Nephron progenitor cell (in vitro differentiated cells): ENCODE data around the gene EIF2S2.
"Not testable (repeated sequence)": the region's sequence is repeated elsewhere in the genome, so short reads cannot be mapped to it uniquely, and the experiment has no call there.

Experiments used
- DNase-seq: peaks from one replicate; pipeline ENCODE4 v3.0.0; 2021
- H3K27ac Mint-ChIP-seq: 2 replicates; pipeline ENCODE4 v1.8.0; 2021; ENCODE audit warnings: mild to moderate bottlenecking, moderate library complexity, mixed read lengths
- H3K27me3 Mint-ChIP-seq: 2 replicates; pipeline ENCODE4 v1.8.0; 2021; ENCODE audit warnings: mild to moderate bottlenecking, low read depth, mixed read lengths; ENCODE audit not compliant: poor library complexity
- H3K36me3 Mint-ChIP-seq: 2 replicates; pipeline ENCODE4 v1.8.0; 2021; ENCODE audit warnings: low read depth, mixed read lengths
- H3K4me1 Mint-ChIP-seq: 2 replicates; pipeline ENCODE4 v1.8.0; 2021; ENCODE audit warnings: mixed read lengths
- H3K4me3 Mint-ChIP-seq: 2 replicates; pipeline ENCODE4 v1.8.0; 2021; ENCODE audit warnings: mild to moderate bottlenecking, moderate library complexity, mixed read lengths
- H3K9me3 Mint-ChIP-seq: 2 replicates; pipeline ENCODE4 v1.8.0; 2021; ENCODE audit warnings: mild to moderate bottlenecking, moderate library complexity, mixed read lengths
- TF ChIP-seq, protein P1 (sequence below): fragments of 200-600 bp; sonication (generic); IDR thresholded peaks from 2 replicates; pipeline ENCODE4 v1.5.0; 2021; ENCODE audit warnings: antibody characterized with exemption

EIF2S2 gene

DNA sequence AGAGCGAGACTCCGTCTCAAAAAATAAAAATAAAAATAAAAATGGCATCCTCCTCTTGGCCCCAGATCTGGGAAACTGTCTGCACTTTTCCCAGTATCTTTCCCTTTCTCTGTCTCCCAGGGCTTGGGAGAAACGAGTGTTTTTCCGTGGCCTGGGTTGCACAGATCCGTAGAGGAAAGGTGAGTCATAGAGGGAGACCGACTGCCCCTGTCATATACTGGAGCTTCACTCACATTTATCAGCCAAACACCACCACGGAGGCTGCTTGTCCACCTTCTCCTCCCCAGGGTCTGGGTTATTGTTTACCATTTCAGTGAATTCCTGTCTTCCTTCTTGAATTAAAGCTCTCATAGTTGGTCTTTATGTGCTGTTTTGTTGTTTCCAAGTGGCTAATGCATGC is 31.9 kb upstream of the EIF2S2 start:
- TF ChIP-seq, protein P1, sequence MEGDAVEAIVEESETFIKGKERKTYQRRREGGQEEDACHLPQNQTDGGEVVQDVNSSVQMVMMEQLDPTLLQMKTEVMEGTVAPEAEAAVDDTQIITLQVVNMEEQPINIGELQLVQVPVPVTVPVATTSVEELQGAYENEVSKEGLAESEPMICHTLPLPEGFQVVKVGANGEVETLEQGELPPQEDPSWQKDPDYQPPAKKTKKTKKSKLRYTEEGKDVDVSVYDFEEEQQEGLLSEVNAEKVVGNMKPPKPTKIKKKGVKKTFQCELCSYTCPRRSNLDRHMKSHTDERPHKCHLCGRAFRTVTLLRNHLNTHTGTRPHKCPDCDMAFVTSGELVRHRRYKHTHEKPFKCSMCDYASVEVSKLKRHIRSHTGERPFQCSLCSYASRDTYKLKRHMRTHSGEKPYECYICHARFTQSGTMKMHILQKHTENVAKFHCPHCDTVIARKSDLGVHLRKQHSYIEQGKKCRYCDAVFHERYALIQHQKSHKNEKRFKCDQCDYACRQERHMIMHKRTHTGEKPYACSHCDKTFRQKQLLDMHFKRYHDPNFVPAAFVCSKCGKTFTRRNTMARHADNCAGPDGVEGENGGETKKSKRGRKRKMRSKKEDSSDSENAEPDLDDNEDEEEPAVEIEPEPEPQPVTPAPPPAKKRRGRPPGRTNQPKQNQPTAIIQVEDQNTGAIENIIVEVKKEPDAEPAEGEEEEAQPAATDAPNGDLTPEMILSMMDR = no peak

DNA sequence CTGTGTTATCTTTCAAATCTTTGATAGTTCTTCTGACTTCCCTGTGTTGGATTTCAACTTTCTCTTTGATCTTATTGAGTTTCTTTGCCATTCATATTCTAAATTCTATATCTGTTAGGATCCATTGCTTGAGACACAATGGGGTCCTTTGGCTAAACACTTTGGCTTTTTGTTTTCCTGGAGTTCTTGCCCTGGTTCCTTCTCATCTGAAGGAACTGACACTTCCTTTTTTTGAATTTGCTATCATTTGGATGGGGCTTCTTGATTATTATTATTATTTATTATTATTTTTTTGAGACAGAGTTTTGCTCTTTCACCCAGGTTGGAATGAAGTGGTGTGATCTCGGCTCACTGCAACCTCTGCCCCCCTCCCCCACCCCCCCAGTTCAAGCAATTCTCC is 30.1 kb upstream of the EIF2S2 start:
- DNase-seq = no peak
- H3K9me3 Mint-ChIP-seq = no peaks in the 10 kb centered on the region
- H3K4me1 Mint-ChIP-seq = peaks cover 9% of the 10 kb centered on the region
- peaks cover 4% of the 10 kb centered on the region for H3K27me3 Mint-ChIP-seq
- H3K27ac Mint-ChIP-seq = no peak overlapping the region
- no peaks in the 10 kb centered on the region for H3K36me3 Mint-ChIP-seq
- TF ChIP-seq, protein P1 = no peak
- H3K4me3 Mint-ChIP-seq = no peak overlapping the region

More for the DNA sequence above, 31.9 kb upstream of the EIF2S2 start:
- Mint-ChIP-seq H3K4me1 (peaks cover 9% of the 10 kb centered on the region), H3K27ac (peak overlapping the region; percentile 52), H3K36me3 (no peaks in the 10 kb centered on the region), H3K4me3 (no peak overlapping the region), H3K9me3 (no peaks in the 10 kb centered on the region), H3K27me3 (peaks cover 4% of the 10 kb centered on the region)
- DNase-seq = no peak

DNA sequence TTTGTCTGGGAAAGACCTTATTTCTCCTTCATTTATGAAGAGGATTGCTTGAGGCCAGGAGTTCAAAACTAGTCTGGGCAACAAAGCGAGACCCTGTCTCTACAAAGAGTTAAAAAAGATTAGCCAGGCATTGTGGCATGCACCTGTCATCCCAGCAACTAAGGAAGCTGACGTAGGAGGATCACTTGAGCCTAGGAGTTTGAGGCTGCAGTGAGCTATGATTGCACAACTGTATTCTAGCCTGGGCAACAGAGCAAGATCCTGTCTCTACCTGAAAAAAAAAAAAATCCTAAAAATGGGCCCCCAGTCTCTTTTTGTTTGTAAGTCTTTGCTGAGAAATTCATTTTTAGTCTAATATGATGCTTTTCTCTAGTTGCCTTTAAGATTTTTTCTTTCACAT is 29.2 kb upstream of the EIF2S2 start:
- H3K36me3 Mint-ChIP-seq = no peaks in the 10 kb centered on the region
- peaks cover 9% of the 10 kb centered on the region for H3K4me1 Mint-ChIP-seq
- H3K4me3 Mint-ChIP-seq = no peak overlapping the region
- peaks cover 3% of the 10 kb centered on the region for H3K9me3 Mint-ChIP-seq
- H3K27me3 Mint-ChIP-seq = peaks cover 4% of the 10 kb centered on the region
- TF ChIP-seq, protein P1 = no peak
- no peak overlapping the region for H3K27ac Mint-ChIP-seq
- no peak for DNase-seq

DNA sequence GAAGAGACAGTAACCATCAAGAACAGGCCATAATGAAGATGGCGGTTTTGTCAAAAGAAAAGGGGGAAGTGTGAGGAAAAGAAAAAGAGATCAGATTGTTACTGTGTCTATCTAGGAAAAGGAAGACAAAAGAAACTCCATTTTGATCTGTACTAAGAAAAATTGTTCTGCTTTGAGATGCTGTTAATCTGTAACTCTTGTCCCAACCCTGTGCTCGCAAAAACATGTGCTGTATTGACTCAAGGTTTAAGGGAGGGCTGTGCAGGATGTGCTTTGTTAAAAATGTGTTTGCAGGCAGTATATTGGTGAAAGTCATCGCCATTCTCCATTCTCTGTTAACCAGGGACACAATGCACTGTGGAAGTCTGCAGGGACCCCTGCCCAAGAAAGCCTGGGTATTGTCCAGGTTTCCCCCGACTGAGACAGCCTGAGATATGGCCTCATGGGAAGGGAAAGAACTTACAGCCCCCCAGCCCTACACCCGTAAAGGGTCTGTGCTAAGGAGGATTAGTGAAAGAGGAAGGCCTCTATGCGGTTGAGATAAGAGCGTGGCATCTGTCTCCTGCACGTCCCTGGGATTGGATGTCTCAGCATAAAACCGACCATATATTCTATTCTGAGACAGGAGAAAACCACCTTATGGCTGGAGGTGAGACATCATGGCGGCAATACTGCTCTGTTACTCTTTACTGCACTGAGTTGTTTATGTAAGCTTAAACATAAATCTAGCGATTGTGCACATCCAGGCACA is 23.7 kb upstream of the EIF2S2 start:
- not testable (repeated sequence) for H3K4me1 Mint-ChIP-seq, H3K4me3 Mint-ChIP-seq, DNase-seq, H3K27ac Mint-ChIP-seq, H3K36me3 Mint-ChIP-seq
- peaks cover 27% of the 10 kb centered on the region for H3K9me3 Mint-ChIP-seq
- peaks cover 11% of the 10 kb centered on the region for H3K27me3 Mint-ChIP-seq

DNA sequence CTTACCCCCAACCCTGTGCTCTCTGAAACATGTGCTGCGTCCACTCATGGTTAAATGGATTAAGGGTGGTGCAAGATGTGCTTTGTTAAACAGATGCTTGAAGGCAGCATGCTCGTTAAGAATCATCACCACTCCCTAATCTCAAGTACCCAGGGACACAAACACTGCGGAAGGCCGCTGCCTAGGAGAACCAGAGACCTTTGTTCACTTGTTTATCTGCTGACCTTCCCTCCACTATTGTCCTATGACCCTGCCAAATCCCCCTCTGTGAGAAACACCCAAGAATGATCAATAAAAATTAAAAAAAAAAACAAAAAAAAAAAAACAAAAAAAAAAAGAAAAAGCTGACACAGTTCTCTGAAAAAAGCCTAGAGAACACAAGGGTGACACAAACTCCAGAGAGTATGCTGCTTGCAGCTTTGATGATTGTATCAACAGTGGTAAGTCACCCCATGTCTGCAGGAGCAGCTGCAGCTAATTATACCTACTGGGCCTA is 21.4 kb upstream of the EIF2S2 start:
- not testable (repeated sequence) for DNase-seq, H3K4me1 Mint-ChIP-seq, H3K27ac Mint-ChIP-seq, H3K4me3 Mint-ChIP-seq, H3K36me3 Mint-ChIP-seq
- H3K9me3 Mint-ChIP-seq = peaks cover 27% of the 10 kb centered on the region
- H3K27me3 Mint-ChIP-seq = peaks cover 16% of the 10 kb centered on the region

DNA sequence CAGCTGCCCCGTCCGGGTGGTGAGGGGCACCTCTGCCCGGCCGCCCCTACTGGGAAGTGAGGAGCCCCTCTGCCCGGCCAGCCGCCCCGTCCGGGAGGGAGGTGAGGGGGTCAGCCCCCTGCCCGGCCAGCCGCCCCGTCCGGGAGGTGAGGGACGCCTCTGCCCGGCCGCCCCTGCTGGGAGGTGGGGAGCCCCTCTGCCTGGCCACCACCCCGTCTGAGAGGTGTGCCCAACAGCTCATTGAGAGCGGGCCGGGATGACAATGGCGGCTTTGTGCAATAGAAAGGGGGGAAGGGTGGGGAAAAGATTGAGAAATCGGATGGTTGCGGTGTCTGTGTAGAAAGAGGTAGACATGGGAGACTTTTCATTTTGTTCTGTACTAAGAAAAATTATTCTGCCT is 20.9 kb upstream of the EIF2S2 start:
- H3K36me3 Mint-ChIP-seq, H3K4me3 Mint-ChIP-seq, H3K4me1 Mint-ChIP-seq, H3K27ac Mint-ChIP-seq, DNase-seq: not testable (repeated sequence)
- H3K9me3 Mint-ChIP-seq = peaks cover 27% of the 10 kb centered on the region
- H3K27me3 Mint-ChIP-seq = peaks cover 21% of the 10 kb centered on the region

DNA sequence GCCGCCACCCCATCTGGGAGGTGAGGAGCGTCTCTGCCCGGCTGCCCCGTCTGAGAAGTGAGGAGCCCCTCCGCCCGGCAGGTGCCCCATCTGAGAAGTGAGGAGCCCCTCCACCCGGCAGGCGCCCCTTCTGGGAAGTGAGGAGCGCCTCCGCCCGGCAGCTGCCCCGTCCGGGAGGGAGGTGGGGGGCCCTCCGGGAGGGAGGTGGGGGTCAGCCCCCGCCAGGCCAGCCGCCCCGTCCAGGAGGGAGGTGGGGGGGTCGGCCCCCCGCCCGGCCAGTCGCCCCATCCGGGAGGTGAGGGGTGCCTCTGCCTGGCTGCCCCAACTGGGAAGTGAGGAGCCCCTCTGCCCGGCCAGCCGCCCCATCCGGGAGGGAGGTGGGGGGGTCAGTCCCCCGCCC is 20.4 kb upstream of the EIF2S2 start:
- not testable (repeated sequence) for H3K27ac Mint-ChIP-seq, H3K4me3 Mint-ChIP-seq, H3K36me3 Mint-ChIP-seq, H3K4me1 Mint-ChIP-seq, DNase-seq
- Mint-ChIP-seq H3K9me3 (peaks cover 27% of the 10 kb centered on the region), H3K27me3 (peaks cover 25% of the 10 kb centered on the region)

DNA sequence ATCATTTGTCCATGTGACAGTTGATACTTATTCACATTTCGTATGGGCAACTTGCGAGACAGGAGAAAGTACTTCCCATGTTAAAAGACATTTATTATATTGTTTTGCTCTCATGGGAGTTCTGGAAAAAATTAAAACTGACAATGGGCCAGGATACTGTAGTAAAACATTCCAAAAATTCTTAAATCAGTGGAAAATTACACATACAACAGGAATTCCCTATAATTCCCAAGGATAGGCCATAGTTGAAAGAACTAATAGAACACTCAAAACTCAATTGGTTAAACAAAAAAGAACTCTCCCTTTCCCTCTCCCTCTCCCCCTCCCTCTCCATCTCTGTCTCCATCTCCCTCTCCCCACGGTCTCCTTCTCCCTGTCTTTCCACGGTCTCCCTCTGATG is 19.4 kb upstream of the EIF2S2 start:
- H3K27ac Mint-ChIP-seq = no peak overlapping the region
- H3K27me3 Mint-ChIP-seq = peaks cover 33% of the 10 kb centered on the region
- DNase-seq = no peak
- H3K36me3 Mint-ChIP-seq = peaks cover 5% of the 10 kb centered on the region
- TF ChIP-seq, protein P1 = no peak
- no peaks in the 10 kb centered on the region for H3K4me1 Mint-ChIP-seq
- H3K9me3 Mint-ChIP-seq = peaks cover 30% of the 10 kb centered on the region
- no peak overlapping the region for H3K4me3 Mint-ChIP-seq
